ENCODE data around the gene DOK5. TPM values are rescaled to one million over a fixed set of nuclear protein-coding genes. Genes with fewer than 3 reads are reported as not detected.

The DOK5 gene
- polyA plus RNA-seq, 4 donors, result 0.71 to 1.9 (median 1.1) TPM; not detected in 1

DNA sequence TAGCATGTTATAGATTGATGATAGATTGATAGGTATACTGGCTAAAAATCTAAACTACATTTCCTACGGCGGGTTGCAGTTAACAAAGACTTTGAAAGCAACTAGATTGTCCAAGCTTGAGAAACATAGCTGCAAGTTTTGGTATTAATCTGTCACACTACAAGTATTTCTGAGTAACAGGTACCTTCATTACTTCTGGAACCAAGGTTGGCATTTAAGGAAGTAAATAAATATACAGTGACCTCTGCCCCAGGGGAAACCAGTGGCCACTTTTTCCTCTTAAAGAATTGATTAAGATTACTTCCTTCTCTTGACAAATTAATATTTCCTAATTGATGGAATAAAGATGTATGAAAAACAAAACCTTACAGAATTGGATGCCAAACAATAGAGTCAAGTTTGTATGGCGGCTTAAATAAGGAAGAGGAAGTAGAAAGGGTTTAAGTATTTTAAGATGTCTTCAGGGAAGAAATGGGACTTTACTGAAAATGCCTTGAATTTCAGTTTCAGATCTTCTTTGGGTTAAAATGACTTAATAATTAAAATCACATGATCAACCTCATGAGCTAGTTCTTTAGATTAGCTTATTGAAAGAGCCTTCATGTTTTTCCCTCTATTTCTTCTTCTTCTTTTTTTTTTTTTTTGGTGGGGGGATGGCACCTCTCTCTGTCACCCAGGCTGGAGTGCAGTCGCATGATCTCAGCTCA is 132.8 kb downstream of the DOK5 start:
- Histone ChIP-seq H3K4me3 (ENCODE audit: low read depth in 1 of 3, low read length in 3 of 3) (no peak overlapping the region), H3K36me3 (ENCODE audit: control insufficient read depth in 3 of 3, insufficient read depth in 2 of 3, low read depth in 1 of 3, low read length in 3 of 3) (no peaks in the 10 kb centered on the region), H3K9me3 (ENCODE audit: control insufficient read depth in 2 of 2, insufficient read depth in 1 of 2, low read depth in 1 of 2, low read length in 1 of 2) (no peaks in the 10 kb centered on the region), H3K27ac (ENCODE audit: low read depth in 1 of 3, low read length in 2 of 3) (no peak overlapping the region), H3K4me1 (ENCODE audit: control insufficient read depth in 3 of 3, insufficient read depth in 2 of 3, low read depth in 1 of 3, low read length in 2 of 3) (no peaks in the 10 kb centered on the region), H3K27me3 (ENCODE audit: control insufficient read depth in 3 of 3, insufficient read depth in 3 of 3, low read length in 3 of 3) (no peaks in the 10 kb centered on the region)
- WGBS, 3 donors, result 88 to 95% (median 91%) methylated on average over 4 of the region's 4 CpGs
- no peak for DNase-seq
- no peak for FAIRE-seq

DNA sequence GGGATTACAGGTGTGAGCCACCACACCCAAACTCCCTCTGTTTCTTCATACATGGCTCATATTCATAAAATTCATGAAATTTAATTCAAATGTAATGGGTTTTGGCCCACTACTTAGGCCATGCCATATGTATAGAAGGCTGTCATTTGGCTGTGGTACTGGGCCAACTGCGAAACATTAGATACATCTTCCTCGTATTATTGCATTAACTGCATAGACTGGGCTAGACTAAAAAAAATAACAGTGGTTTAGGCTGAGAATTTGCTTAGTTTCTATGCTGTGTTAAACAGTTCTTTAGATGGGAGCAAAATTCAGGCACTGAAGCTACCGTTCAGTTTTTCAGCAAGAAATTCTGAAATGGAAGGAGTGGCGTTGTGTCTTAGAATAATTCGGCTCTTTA is 133.6 kb downstream of the DOK5 start:
- Histone ChIP-seq H3K4me1 (ENCODE audit: control insufficient read depth in 3 of 3, insufficient read depth in 2 of 3, low read depth in 1 of 3, low read length in 2 of 3) (no peaks in the 10 kb centered on the region), H3K27ac (ENCODE audit: low read depth in 1 of 3, low read length in 2 of 3) (no peak overlapping the region), H3K27me3 (ENCODE audit: control insufficient read depth in 3 of 3, insufficient read depth in 3 of 3, low read length in 3 of 3) (no peaks in the 10 kb centered on the region), H3K9me3 (ENCODE audit: control insufficient read depth in 2 of 2, insufficient read depth in 1 of 2, low read depth in 1 of 2, low read length in 1 of 2) (no peaks in the 10 kb centered on the region), H3K36me3 (ENCODE audit: control insufficient read depth in 3 of 3, insufficient read depth in 2 of 3, low read depth in 1 of 3, low read length in 3 of 3) (no peaks in the 10 kb centered on the region), H3K4me3 (ENCODE audit: low read depth in 1 of 3, low read length in 3 of 3) (no peak overlapping the region)
- 93 to 96% (median 94%) methylated on average over 5 of the region's 5 CpGs for WGBS, 3 donors
- FAIRE-seq (no peak), DNase-seq (no peak)

DNA sequence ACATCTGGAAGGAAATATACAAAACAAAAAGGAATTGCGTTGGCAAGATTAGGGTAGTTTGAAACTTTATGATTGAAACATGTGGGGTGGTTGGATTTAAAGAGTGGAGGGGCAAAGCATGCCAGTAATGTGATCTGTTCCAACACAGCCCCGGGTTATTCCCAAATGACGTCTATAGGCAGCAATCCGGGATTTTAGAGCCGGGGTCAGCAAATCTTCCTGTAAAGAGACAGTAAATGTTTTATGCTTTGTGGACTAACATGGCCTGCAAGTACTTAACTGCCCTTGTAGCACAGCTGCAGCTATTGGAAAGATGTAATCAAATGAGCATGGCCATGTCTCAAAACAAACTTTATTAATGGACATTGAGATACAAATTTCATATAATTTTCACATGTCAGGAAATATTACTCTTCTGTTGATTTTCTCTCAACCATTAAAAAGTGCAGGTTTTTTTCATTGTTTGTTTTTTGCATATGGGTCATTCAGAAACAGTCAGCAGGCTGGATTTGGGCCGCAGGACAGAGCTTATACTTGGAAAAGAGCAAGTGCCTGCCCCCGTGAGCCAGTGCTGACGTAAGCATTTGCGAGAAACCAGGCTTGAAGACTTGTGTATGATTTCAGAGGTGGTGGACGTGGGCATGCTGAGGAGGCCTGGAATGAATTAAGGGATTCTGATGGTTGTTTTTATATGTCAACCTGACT is 136.5 kb downstream of the DOK5 start:
- no peak overlapping the region for H3K4me3 ChIP-seq (ENCODE audit: low read depth in 1 of 3, low read length in 3 of 3)
- peaks cover 0 to under 1% of the 10 kb centered on the region in 2 donors for H3K9me3 ChIP-seq (ENCODE audit: control insufficient read depth in 2 of 2, insufficient read depth in 1 of 2, low read depth in 1 of 2, low read length in 1 of 2)
- no peaks in the 10 kb centered on the region for H3K27me3 ChIP-seq (ENCODE audit: control insufficient read depth in 3 of 3, insufficient read depth in 3 of 3, low read length in 3 of 3)
- no peaks in the 10 kb centered on the region for H3K4me1 ChIP-seq (ENCODE audit: control insufficient read depth in 3 of 3, insufficient read depth in 2 of 3, low read depth in 1 of 3, low read length in 2 of 3)
- FAIRE-seq (no peak), DNase-seq (peak in 1 of 2 donors; percentile 11)
- WGBS, 3 donors, result 64 to 86% (median 78%) methylated on average over 10 of the region's 10 CpGs
- H3K36me3 ChIP-seq (ENCODE audit: control insufficient read depth in 3 of 3, insufficient read depth in 2 of 3, low read depth in 1 of 3, low read length in 3 of 3), result no peaks in the 10 kb centered on the region
- H3K27ac ChIP-seq (ENCODE audit: low read depth in 1 of 3, low read length in 2 of 3), result no peak overlapping the region

DNA sequence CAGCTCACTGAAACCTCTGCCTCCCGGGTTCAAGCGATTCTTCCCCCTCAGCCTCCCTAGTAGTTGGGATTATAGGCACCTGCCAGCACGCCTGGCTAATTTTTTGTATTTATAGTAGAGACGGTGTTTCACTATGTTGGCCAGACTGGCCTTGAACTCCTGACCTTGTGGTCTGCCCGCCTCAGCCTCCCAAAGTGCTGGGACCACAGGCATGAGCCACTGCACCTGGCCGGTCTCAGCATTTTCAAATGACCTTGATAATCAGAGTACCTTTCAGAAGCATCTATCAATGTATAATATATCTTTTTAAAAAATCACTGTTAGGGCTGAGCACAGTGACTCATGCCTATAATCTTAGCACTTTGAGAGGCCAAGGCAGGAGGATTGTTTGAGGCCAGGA is 143.0 kb downstream of the DOK5 start:
- Histone ChIP-seq H3K36me3 (ENCODE audit: control insufficient read depth in 3 of 3, insufficient read depth in 2 of 3, low read depth in 1 of 3, low read length in 3 of 3) (no peaks in the 10 kb centered on the region), H3K27ac (ENCODE audit: low read depth in 1 of 3, low read length in 2 of 3) (no peak overlapping the region), H3K4me1 (ENCODE audit: control insufficient read depth in 3 of 3, insufficient read depth in 2 of 3, low read depth in 1 of 3, low read length in 2 of 3) (no peaks in the 10 kb centered on the region), H3K4me3 (ENCODE audit: low read depth in 1 of 3, low read length in 3 of 3) (no peak overlapping the region), H3K27me3 (ENCODE audit: control insufficient read depth in 3 of 3, insufficient read depth in 3 of 3, low read length in 3 of 3) (no peaks in the 10 kb centered on the region), H3K9me3 (ENCODE audit: control insufficient read depth in 2 of 2, insufficient read depth in 1 of 2, low read depth in 1 of 2, low read length in 1 of 2) (peaks cover 0 to 3% of the 10 kb centered on the region in 2 donors)
- 74 to 87% (median 78%) methylated on average over 6 of the region's 6 CpGs for WGBS, 3 donors
- no peak for FAIRE-seq
- DNase-seq, result no peak

DNA sequence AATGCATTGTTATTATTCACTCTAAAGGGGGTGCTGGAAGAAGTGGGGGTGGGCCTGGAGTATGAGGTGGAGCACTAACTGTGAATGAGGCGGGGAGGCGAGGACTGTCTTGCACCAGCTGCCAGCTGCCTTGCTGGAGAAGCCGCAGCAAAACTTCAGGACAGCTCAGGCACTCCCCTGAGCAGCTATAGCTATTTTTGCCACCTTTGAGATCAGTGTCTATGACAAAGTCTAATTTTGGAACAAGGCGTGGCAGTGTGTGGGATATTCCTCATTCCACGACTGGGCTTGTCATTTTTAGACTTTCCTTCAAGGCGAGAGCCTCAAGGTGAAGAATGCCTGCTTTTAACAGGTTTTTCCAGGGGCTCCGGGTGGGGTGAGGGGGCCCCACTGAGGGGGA is 143.8 kb downstream of the DOK5 start:
- Histone ChIP-seq H3K27ac (ENCODE audit: low read depth in 1 of 3, low read length in 2 of 3) (no peak overlapping the region), H3K36me3 (ENCODE audit: control insufficient read depth in 3 of 3, insufficient read depth in 2 of 3, low read depth in 1 of 3, low read length in 3 of 3) (no peaks in the 10 kb centered on the region), H3K4me1 (ENCODE audit: control insufficient read depth in 3 of 3, insufficient read depth in 2 of 3, low read depth in 1 of 3, low read length in 2 of 3) (no peaks in the 10 kb centered on the region), H3K9me3 (ENCODE audit: control insufficient read depth in 2 of 2, insufficient read depth in 1 of 2, low read depth in 1 of 2, low read length in 1 of 2) (peaks cover 0 to 3% of the 10 kb centered on the region in 2 donors), H3K4me3 (ENCODE audit: low read depth in 1 of 3, low read length in 3 of 3) (no peak overlapping the region), H3K27me3 (ENCODE audit: control insufficient read depth in 3 of 3, insufficient read depth in 3 of 3, low read length in 3 of 3) (no peaks in the 10 kb centered on the region)
- WGBS, 3 donors, result 26 to 59% (median 41%) methylated on average over 7 of the region's 7 CpGs
- DNase-seq (peak in 1 of 2 donors; percentile 8), FAIRE-seq (no peak)

DNA sequence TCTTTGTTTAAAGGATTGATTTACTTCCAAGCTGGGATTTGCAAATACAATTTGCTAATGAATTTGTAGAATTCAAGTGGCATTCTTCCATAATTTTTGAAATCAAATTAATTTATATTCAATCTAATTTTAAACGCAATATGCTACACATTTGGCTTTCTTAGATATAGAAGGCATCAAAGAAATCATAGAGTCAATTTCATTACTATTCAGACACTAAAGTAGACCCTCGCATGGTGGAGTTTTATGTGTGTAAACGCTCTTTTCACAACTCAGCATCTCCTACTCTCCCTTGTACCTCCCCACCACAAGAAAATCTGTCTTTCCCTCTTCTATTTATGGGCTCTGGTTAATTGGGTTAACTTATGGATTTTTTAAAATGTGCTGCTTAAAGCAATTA is 144.3 kb downstream of the DOK5 start:
- Histone ChIP-seq H3K36me3 (ENCODE audit: control insufficient read depth in 3 of 3, insufficient read depth in 2 of 3, low read depth in 1 of 3, low read length in 3 of 3) (no peaks in the 10 kb centered on the region), H3K27me3 (ENCODE audit: control insufficient read depth in 3 of 3, insufficient read depth in 3 of 3, low read length in 3 of 3) (no peaks in the 10 kb centered on the region), H3K9me3 (ENCODE audit: control insufficient read depth in 2 of 2, insufficient read depth in 1 of 2, low read depth in 1 of 2, low read length in 1 of 2) (peaks cover 0 to 3% of the 10 kb centered on the region in 2 donors), H3K4me1 (ENCODE audit: control insufficient read depth in 3 of 3, insufficient read depth in 2 of 3, low read depth in 1 of 3, low read length in 2 of 3) (no peaks in the 10 kb centered on the region), H3K27ac (ENCODE audit: low read depth in 1 of 3, low read length in 2 of 3) (no peak overlapping the region), H3K4me3 (ENCODE audit: low read depth in 1 of 3, low read length in 3 of 3) (no peak overlapping the region)
- no peak for DNase-seq
- FAIRE-seq, result no peak
- WGBS, 3 donors, result 71 to 92% (median 91%) methylated on average over 3 of the region's 3 CpGs

DNA sequence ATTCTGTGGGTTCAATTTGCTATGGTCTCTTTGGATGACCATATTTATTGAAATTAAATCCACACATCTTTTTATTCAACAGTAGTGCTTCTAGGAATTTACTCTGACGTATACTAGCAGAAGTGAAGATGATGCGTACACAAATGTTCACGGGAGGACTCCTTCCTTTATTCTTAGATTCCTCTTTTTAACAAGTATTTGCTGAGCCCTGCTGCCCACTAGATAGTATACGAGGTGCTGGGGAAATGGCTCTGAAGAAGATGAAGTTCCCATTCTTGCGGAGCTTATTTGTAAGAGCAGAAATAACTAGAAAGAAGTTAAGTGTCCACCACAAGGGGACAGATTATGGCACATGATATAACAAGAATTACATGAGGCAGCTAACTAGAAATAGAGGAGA is 145.2 kb downstream of the DOK5 start:
- Histone ChIP-seq H3K4me3 (ENCODE audit: low read depth in 1 of 3, low read length in 3 of 3) (no peak overlapping the region), H3K27me3 (ENCODE audit: control insufficient read depth in 3 of 3, insufficient read depth in 3 of 3, low read length in 3 of 3) (no peaks in the 10 kb centered on the region), H3K36me3 (ENCODE audit: control insufficient read depth in 3 of 3, insufficient read depth in 2 of 3, low read depth in 1 of 3, low read length in 3 of 3) (no peaks in the 10 kb centered on the region), H3K4me1 (ENCODE audit: control insufficient read depth in 3 of 3, insufficient read depth in 2 of 3, low read depth in 1 of 3, low read length in 2 of 3) (no peaks in the 10 kb centered on the region), H3K27ac (ENCODE audit: low read depth in 1 of 3, low read length in 2 of 3) (no peak overlapping the region), H3K9me3 (ENCODE audit: control insufficient read depth in 2 of 2, insufficient read depth in 1 of 2, low read depth in 1 of 2, low read length in 1 of 2) (peaks cover 0 to 3% of the 10 kb centered on the region in 2 donors)
- no peak for FAIRE-seq
- 80 to 83% (median 81%) methylated on average over 5 of the region's 5 CpGs for WGBS, 3 donors
- no peak for DNase-seq

DNA sequence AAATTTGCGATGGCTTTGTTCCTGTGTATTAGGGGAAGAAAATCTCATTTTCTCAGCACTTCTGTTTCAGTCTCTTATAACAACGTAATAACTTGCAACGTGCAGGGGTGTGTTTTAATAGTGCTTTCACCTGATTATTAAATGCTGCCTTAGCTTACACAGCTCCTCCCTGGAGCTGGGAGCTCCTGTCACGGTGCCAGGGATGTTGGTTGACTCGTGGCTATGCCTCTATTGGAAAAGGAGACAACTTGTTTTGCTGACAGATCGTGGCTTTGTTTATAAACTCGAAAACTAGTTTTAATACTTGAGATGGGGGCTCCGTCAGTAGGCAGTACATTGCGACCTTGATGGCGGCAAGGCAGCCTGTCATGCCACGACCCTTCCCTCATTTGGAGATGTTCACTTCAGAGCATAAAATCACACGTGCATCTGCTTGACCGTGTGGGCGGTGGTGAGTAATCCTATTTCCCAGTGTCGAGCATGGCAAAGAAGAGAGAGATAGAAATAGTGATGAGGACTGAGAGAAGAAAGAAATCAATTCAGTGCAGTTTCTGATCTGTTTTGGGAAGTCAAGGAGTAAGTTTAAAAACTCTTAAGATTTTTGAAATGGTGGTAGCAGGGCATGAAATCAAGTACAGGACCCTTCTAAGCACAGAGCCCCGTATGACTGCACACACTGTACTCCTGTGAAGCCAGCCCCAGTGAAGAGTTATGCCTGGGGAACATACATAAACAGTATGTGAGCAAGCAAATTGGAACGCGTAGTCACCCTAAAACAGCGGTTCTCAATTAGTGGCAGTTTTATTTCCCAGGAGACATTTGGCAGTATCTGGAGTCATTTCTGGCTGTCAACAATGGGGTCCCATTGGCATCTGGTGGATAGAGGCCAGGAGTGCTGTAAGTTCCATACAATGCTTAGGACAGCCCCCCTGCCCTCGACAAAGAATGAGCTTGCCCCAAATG is 147.2 kb downstream of the DOK5 start:
- FAIRE-seq (no peak), DNase-seq (no peak)
- H3K9me3 ChIP-seq (ENCODE audit: control insufficient read depth in 2 of 2, insufficient read depth in 1 of 2, low read depth in 1 of 2, low read length in 1 of 2), result no peaks in the 10 kb centered on the region
- 66 to 74% (median 68%) methylated on average over 20 of the region's 20 CpGs for WGBS, 3 donors
- no peaks in the 10 kb centered on the region for H3K27me3 ChIP-seq (ENCODE audit: control insufficient read depth in 3 of 3, insufficient read depth in 3 of 3, low read length in 3 of 3)
- H3K4me1 ChIP-seq (ENCODE audit: control insufficient read depth in 3 of 3, insufficient read depth in 2 of 3, low read depth in 1 of 3, low read length in 2 of 3), result no peaks in the 10 kb centered on the region
- H3K27ac ChIP-seq (ENCODE audit: low read depth in 1 of 3, low read length in 2 of 3), result no peak overlapping the region
- H3K4me3 ChIP-seq (ENCODE audit: low read depth in 1 of 3, low read length in 3 of 3), result no peak overlapping the region
- H3K36me3 ChIP-seq (ENCODE audit: control insufficient read depth in 3 of 3, insufficient read depth in 2 of 3, low read depth in 1 of 3, low read length in 3 of 3), result no peaks in the 10 kb centered on the region

All from small intestine (tissue), 7 donors.